ENCODE results near the gene MKRN2. TPM values are rescaled to one million over a fixed set of nuclear protein-coding genes. Genes with fewer than 3 reads are reported as not detected.

MKRN2 gene
- polyA plus RNA-seq, 2 of the 4 experiments (the other 2 are of a cell fraction) = 19.0 to 34.3 TPM

GRCh38 chr3:12582730-12583129 is 25.8 kb downstream of the MKRN2 start:
- CTCF ChIA-PET = interaction anchor here (1.0 to 1.2 kb wide), 3 partner anchors 11 to 17 kb away, joined by 3 to 6 read pairs (median 3); no protein-coding TSS in a partner anchor
- POLR2A ChIA-PET = no interaction called here
- 89% methylated on average over 4 of the region's 4 CpGs for WGBS (ENCODE audit: missing lambda C conversion rate)
- TF ChIP-seq REST (IDR thresholded peaks at IDR 0.05) (no peak), GATA3 (IDR thresholded peaks at IDR 0.05; ENCODE audit: borderline replicate concordance) (no peak), HOXA7 (CRISPR knock-in tag; IDR thresholded peaks at IDR 0.05) (no peak), POLR2AphosphoS2 (conservative IDR thresholded peaks at IDR 0.05; ENCODE audit: low read length) (no peak), NPAS2 (CRISPR knock-in tag; IDR thresholded peaks at IDR 0.05; ENCODE audit: borderline replicate concordance) (no peak), ATOH8 (CRISPR knock-in tag; IDR thresholded peaks at IDR 0.05; ENCODE audit: low read depth) (no peak), JUNB (IDR thresholded peaks at IDR 0.05) (no peak), E2F6 (IDR thresholded peaks at IDR 0.05; ENCODE audit: borderline replicate concordance, low read depth) (no peak), ZC3H11A (IDR thresholded peaks at IDR 0.05) (no peak), CBX2 (IDR thresholded peaks at IDR 0.05; ENCODE audit: borderline replicate concordance, low read depth) (no peak), ELK1 (IDR thresholded peaks at IDR 0.05; ENCODE audit: low read depth, low read length) (no peak), SREBF2 (IDR thresholded peaks at IDR 0.05) (no peak), ZFP36 (IDR thresholded peaks at IDR 0.05; ENCODE audit: borderline replicate concordance, partially characterized antibody) (no peak), KDM5A (IDR thresholded peaks at IDR 0.05) (no peak), HMGXB4 (CRISPR knock-in tag; IDR thresholded peaks at IDR 0.05; ENCODE audit: borderline replicate concordance) (no peak), EHMT2 (IDR thresholded peaks at IDR 0.05; ENCODE audit: low read depth) (no peak), NFE2L2 (conservative IDR thresholded peaks at IDR 0.05; ENCODE audit: low read length) (no peak), FOSL2 (IDR thresholded peaks at IDR 0.05) (no peak), FOSL2 (CRISPR knock-in tag; IDR thresholded peaks at IDR 0.05) (no peak)
- Histone ChIP-seq H3K4me3 (no peak overlapping the region), H3K4me2 (no peak overlapping the region), H3K9me3 (no peaks in the 10 kb centered on the region), H3K4me1 (peaks cover 4% of the 10 kb centered on the region; the same call in 1 of the 3 replicates), H3K27ac (no peak overlapping the region)
- DNase-seq (ENCODE audit: low read depth in 1 of 2, low spot score in 1 of 2) (no peak), ATAC-seq (no peak), FAIRE-seq (no peak)

GRCh38 chr3:12583280-12583679 is 26.4 kb downstream of the MKRN2 start:
- DNase-seq (ENCODE audit: low read depth in 1 of 2, low spot score in 1 of 2) = no peak
- no peak for FAIRE-seq
- Histone ChIP-seq H3K27ac (no peak overlapping the region), H3K4me3 (no peak overlapping the region), H3K9me3 (no peaks in the 10 kb centered on the region), H3K4me1 (peaks cover 7% of the 10 kb centered on the region; the same call in 1 of the 3 replicates), H3K4me2 (no peak overlapping the region)
- ATAC-seq = no peak
- ChIA-PET POLR2A (no interaction called here), CTCF (interaction anchor here (1.1 to 2.4 kb wide), 2 partner anchors 8 to 11 kb away, joined by 6 to 8 read pairs; no protein-coding TSS in a partner anchor)
- no peak for TF ChIP-seq NPAS2 (CRISPR knock-in tag; IDR thresholded peaks at IDR 0.05; ENCODE audit: borderline replicate concordance)
- no peak for TF ChIP-seq RARB (CRISPR knock-in tag; IDR thresholded peaks at IDR 0.05)
- no peak for TF ChIP-seq RCOR1 (IDR thresholded peaks at IDR 0.05; ENCODE audit: low read depth, low read length)
- TF ChIP-seq RFX5 (IDR thresholded peaks at IDR 0.05) = no peak
- TF ChIP-seq MAZ (IDR thresholded peaks at IDR 0.05; ENCODE audit: borderline replicate concordance, low read depth, low read length) = no peak
- no peak for TF ChIP-seq BCL3 (IDR thresholded peaks at IDR 0.05)
- no peak for TF ChIP-seq PHF8 (IDR thresholded peaks at IDR 0.05; ENCODE audit: borderline replicate concordance, low read depth)
- TF ChIP-seq ZNF302 (CRISPR knock-in tag; IDR thresholded peaks at IDR 0.05) = no peak
- no peak for TF ChIP-seq KDM1A (IDR thresholded peaks at IDR 0.05; ENCODE audit: low read depth)
- TF ChIP-seq FOSB (CRISPR knock-in tag; IDR thresholded peaks at IDR 0.05) = no peak
- no peak for TF ChIP-seq MAFK (IDR thresholded peaks at IDR 0.05; ENCODE audit: partially characterized antibody)

All from A549 (cell line).